PC-9 (cell line): Measurements from ENCODE around the gene BHLHE41. TPM values are rescaled to one million over a fixed set of nuclear protein-coding genes. Genes with fewer than 3 reads are reported as not detected.

Experiments
- BruUV-seq: library from RNA; stranded (reverse); fragments of 400-500 nt; replicated peaks from 2 replicates; lab custom pipeline; 2021; lab: Mats Ljungman, UMichigan
- CTCF ChIA-PET: fragments of 300-600 bp; sonication (Branson Sonifier 250); formaldehyde crosslinking; loops from one replicate; lab custom pipeline; 2022; ENCODE audit warnings: antibody characterized with exemption; lab: Charles Lee
- POLR2A ChIA-PET: fragments of 300-600 bp; sonication (Branson Sonifier 250); formaldehyde crosslinking; loops from one replicate; lab custom pipeline; 2022; ENCODE audit warnings: antibody characterized with exemption; ENCODE audit not compliant: unreplicated experiment; lab: Charles Lee
- DNase-seq, 2 experiments: peaks; one replicate each; pipeline versions ENCODE4 v3.0.0 to v3.0.0-alpha.2; 2015 to 2022; ENCODE audit warnings: mixed read lengths in 1 of 2
- H2AFZ ChIP-seq: fragments of 200-600 bp; sonication (generic); 2 replicates; pipeline ENCODE4 v1.8.1; 2017; ENCODE audit warnings: antibody characterized with exemption
- H3F3A ChIP-seq: fragments of 200-600 bp; sonication (generic); 2 replicates; pipeline ENCODE4 v1.8.1; 2017; ENCODE audit warnings: antibody characterized with exemption, mild to moderate bottlenecking, low read depth; ENCODE audit not compliant: insufficient read depth
- H3K27ac ChIP-seq: fragments of 200-600 bp; sonication (generic); 2 replicates; pipeline ENCODE4 v1.6.1; 2016; ENCODE audit warnings: mixed run types
- H3K27me3 ChIP-seq: fragments of 200-600 bp; sonication (generic); 2 replicates; pipeline ENCODE4 v1.6.1; 2016; ENCODE audit warnings: low read depth, mixed run types; ENCODE audit not compliant: insufficient read depth
- H3K36me3 ChIP-seq: fragments of 200-600 bp; sonication (generic); 2 replicates; pipeline ENCODE4 v1.6.1; 2016; ENCODE audit warnings: low read depth, mixed run types
- H3K4me1 ChIP-seq: fragments of 200-600 bp; sonication (generic); replicated peaks from 2 replicates; pipeline ENCODE4 v1.6.1; 2016; ENCODE audit warnings: mixed run types; ENCODE audit not compliant: insufficient read depth
- H3K4me2 ChIP-seq: fragments of 200-600 bp; sonication (generic); 2 replicates; pipeline ENCODE4 v1.6.1; 2017; ENCODE audit warnings: mixed run types
- H3K4me3 ChIP-seq: fragments of 200-600 bp; sonication (generic); 2 replicates; pipeline ENCODE4 v1.6.1; 2016; ENCODE audit warnings: mixed run types
- H3K79me2 ChIP-seq: fragments of 200-600 bp; sonication (generic); 2 replicates; pipeline ENCODE4 v1.6.1; 2017; ENCODE audit warnings: low read depth, mixed run types
- H3K9me2 ChIP-seq: fragments of 200-600 bp; sonication (generic); 2 replicates; pipeline ENCODE4 v1.8.1; 2017; ENCODE audit warnings: mild to moderate bottlenecking; ENCODE audit not compliant: insufficient read depth
- H3K9me3 ChIP-seq: fragments of 200-600 bp; sonication (generic); 2 replicates; pipeline ENCODE4 v1.8.1; 2016; ENCODE audit warnings: low read depth; ENCODE audit not compliant: insufficient read depth
- H4K20me1 ChIP-seq: fragments of 200-600 bp; sonication (generic); 2 replicates; pipeline ENCODE4 v1.8.1; 2017; ENCODE audit not compliant: insufficient read depth
- CTCF ChIP-seq: fragments of 200-600 bp; sonication (generic); conservative IDR thresholded peaks from 2 replicates; pipeline ENCODE4 v1.6.1; 2017; ENCODE audit warnings: mixed run types, antibody characterized with exemption, mild to moderate bottlenecking, moderate library complexity
- EZH2 ChIP-seq: fragments of 200-600 bp; sonication (generic); IDR thresholded peaks from 2 replicates; pipeline ENCODE4 v1.8.0; 2017; ENCODE audit warnings: antibody characterized with exemption, low read depth
- intact Hi-C: fragments of 100-400 bp; cut with micrococcal nuclease; formaldehyde crosslinking; loops from one replicate; pipeline ENCODE4 v1.10.0; 2022; ENCODE audit not compliant: unreplicated experiment
- total RNA-seq: library from RNA; stranded (reverse); gene quantifications from 2 replicates; pipeline ENCODE4 v1.2.3, GENCODE V29; 2021

The BHLHE41 gene
- total RNA-seq, 1 experiment from 2014 or later = 57.1 TPM

GRCh38 chr12:26134540-26134939 lies 9.7 kb upstream of the BHLHE41 start:
- DNase-seq = no peak
- Histone ChIP-seq H2AFZ (no peak overlapping the region), H3K36me3 (no peaks in the 10 kb centered on the region), H3K27me3 (no peaks in the 10 kb centered on the region), H3F3A (peaks cover 21% of the 10 kb centered on the region), H3K79me2 (no peaks in the 10 kb centered on the region), H3K9me3 (no peaks in the 10 kb centered on the region; the same call in 1 of the 2 replicates), H3K4me2 (peak overlapping the region; percentile 59), H3K4me3 (no peak overlapping the region), H3K27ac (peak overlapping the region; percentile 45), H3K9me2 (no peaks in the 10 kb centered on the region), H3K4me1 (peaks cover 33% of the 10 kb centered on the region), H4K20me1 (no peaks in the 10 kb centered on the region)
- intact Hi-C loops = loop anchor here (2.0 kb wide), 1 partner anchor 50 kb away; no protein-coding TSS in a partner anchor
- TF ChIP-seq CTCF (no peak), EZH2 (no peak)
- BruUV-seq = no TSS peak
- ChIA-PET CTCF (interaction anchor here (0.9 kb wide), 1 partner anchor 37 kb away, joined by 4 read pairs; no protein-coding TSS in a partner anchor), POLR2A (interaction anchor here (0.6 to 0.7 kb wide), 3 partner anchors 47 to 105 kb away, joined by 4 to 10 read pairs (median 6); no protein-coding TSS in a partner anchor)

GRCh38 chr12:26133521-26133920 lies 8.7 kb upstream of the BHLHE41 start:
- Histone ChIP-seq H4K20me1 (no peaks in the 10 kb centered on the region), H3F3A (peaks cover 27% of the 10 kb centered on the region), H3K79me2 (no peaks in the 10 kb centered on the region), H3K4me1 (peaks cover 40% of the 10 kb centered on the region), H3K9me3 (no peaks in the 10 kb centered on the region; the same call in 1 of the 2 replicates), H3K27ac (no peak overlapping the region), H3K4me2 (no peak overlapping the region), H2AFZ (no peak overlapping the region), H3K9me2 (no peaks in the 10 kb centered on the region), H3K27me3 (no peaks in the 10 kb centered on the region), H3K4me3 (no peak overlapping the region), H3K36me3 (no peaks in the 10 kb centered on the region)
- no peak for DNase-seq
- intact Hi-C loops = no loop called here
- ChIA-PET CTCF (interaction anchor here (0.6 to 1.4 kb wide), 2 partner anchors 15 to 1186 kb away, joined by 3 to 4 read pairs; no protein-coding TSS in a partner anchor), POLR2A (interaction anchor here (0.6 kb wide), 1 partner anchor 17 kb away, joined by 4 read pairs; no protein-coding TSS in a partner anchor)
- TF ChIP-seq CTCF = no peak
- no TSS peak for BruUV-seq

- Histone ChIP-seq H4K20me1 (no peaks in the 10 kb centered on the region), H3K9me2 (no peaks in the 10 kb centered on the region), H3K79me2 (no peaks in the 10 kb centered on the region), H3F3A (peaks cover 31% of the 10 kb centered on the region), H3K4me2 (no peak overlapping the region), H3K4me1 (peaks cover 47% of the 10 kb centered on the region), H3K4me3 (no peak overlapping the region), H3K36me3 (no peaks in the 10 kb centered on the region), H3K27ac (no peak overlapping the region), H3K9me3 (no peaks in the 10 kb centered on the region; the same call in 1 of the 2 replicates), H2AFZ (no peak overlapping the region), H3K27me3 (no peaks in the 10 kb centered on the region)
- TF ChIP-seq EZH2 (no peak), CTCF (no peak)
- ChIA-PET CTCF (interaction anchor here (1.4 kb wide), 1 partner anchor 14 kb away, joined by 3 read pairs; no protein-coding TSS in a partner anchor), POLR2A (interaction anchor here (0.6 kb wide), 1 partner anchor 21 kb away, joined by 3 read pairs; no protein-coding TSS in a partner anchor)
- BruUV-seq = no TSS peak
- intact Hi-C loops = no loop called here
- no peak for DNase-seq
These were observed 8.0 kb upstream of the BHLHE41 start for GRCh38 chr12:26132866-26133265.
